Activated T-cell treated with anti-CD3 and anti-CD28 coated beads, Interleukin-2, amount 50 U/mL, for 24 hours (primary cell): ENCODE measurements around the gene RREB1.

Experiments used
- DNase-seq: peaks from one replicate; pipeline ENCODE4 v3.0.0-alpha.2; 2020
- H3K27ac Mint-ChIP-seq: 2 replicates; pipeline ENCODE4 v1.8.0; 2020; ENCODE audit warnings: mild to moderate bottlenecking, mixed read lengths
- H3K27me3 Mint-ChIP-seq: 2 replicates; pipeline ENCODE4 v1.8.0; 2020; ENCODE audit warnings: mixed read lengths
- H3K36me3 Mint-ChIP-seq: 2 replicates; pipeline ENCODE4 v1.8.0; 2020; ENCODE audit warnings: low read depth, mixed read lengths
- H3K4me1 Mint-ChIP-seq: 2 replicates; pipeline ENCODE4 v1.8.0; 2020; ENCODE audit warnings: low read depth, mixed read lengths
- H3K4me3 Mint-ChIP-seq: 2 replicates; pipeline ENCODE4 v1.8.0; 2020; ENCODE audit warnings: mild to moderate bottlenecking, moderate library complexity, mixed read lengths
- H3K9me3 Mint-ChIP-seq: 2 replicates; pipeline ENCODE4 v1.8.0; 2020; ENCODE audit warnings: mixed read lengths

RREB1 gene

GRCh38 chr6:7203939-7204338, 96.2 kb downstream of the RREB1 start:
- Mint-ChIP-seq H3K9me3 (no peaks in the 10 kb centered on the region), H3K4me1 (peaks cover 21% of the 10 kb centered on the region), H3K27ac (no peak overlapping the region), H3K36me3 (peaks cover 65% of the 10 kb centered on the region), H3K4me3 (no peak overlapping the region), H3K27me3 (no peaks in the 10 kb centered on the region)
- DNase-seq = no peak

GRCh38 chr6:7204726-7205125, 97.0 kb downstream of the RREB1 start:
- no peak for DNase-seq
- no peaks in the 10 kb centered on the region for H3K27me3 Mint-ChIP-seq

GRCh38 chr6:7207720-7208119, 100.0 kb downstream of the RREB1 start:
- H3K27ac Mint-ChIP-seq = no peak overlapping the region
- H3K27me3 Mint-ChIP-seq = no peaks in the 10 kb centered on the region
- DNase-seq = no peak
- peaks cover 70% of the 10 kb centered on the region for H3K36me3 Mint-ChIP-seq
- H3K4me3 Mint-ChIP-seq = no peak overlapping the region
- H3K4me1 Mint-ChIP-seq = peaks cover 2% of the 10 kb centered on the region
- no peaks in the 10 kb centered on the region for H3K9me3 Mint-ChIP-seq

More at GRCh38 chr6:7204726-7205125, 97.0 kb downstream of the RREB1 start:
- Mint-ChIP-seq H3K9me3 (no peaks in the 10 kb centered on the region), H3K36me3 (peaks cover 62% of the 10 kb centered on the region), H3K4me1 (peaks cover 21% of the 10 kb centered on the region), H3K4me3 (no peak overlapping the region), H3K27ac (no peak overlapping the region)

GRCh38 chr6:7213416-7213815, 105.7 kb downstream of the RREB1 start:
- H3K4me3 Mint-ChIP-seq = no peak overlapping the region
- peaks cover 8% of the 10 kb centered on the region for H3K4me1 Mint-ChIP-seq
- peaks cover 83% of the 10 kb centered on the region for H3K36me3 Mint-ChIP-seq
- no peaks in the 10 kb centered on the region for H3K9me3 Mint-ChIP-seq
- H3K27me3 Mint-ChIP-seq = no peaks in the 10 kb centered on the region
- H3K27ac Mint-ChIP-seq = peak overlapping the region; percentile 40
- no peak for DNase-seq

- Mint-ChIP-seq H3K4me1 (peaks cover 10% of the 10 kb centered on the region), H3K27me3 (no peaks in the 10 kb centered on the region), H3K9me3 (no peaks in the 10 kb centered on the region), H3K27ac (no peak overlapping the region), H3K36me3 (peaks cover 90% of the 10 kb centered on the region), H3K4me3 (no peak overlapping the region)
- no peak for DNase-seq
These were observed 106.7 kb downstream of the RREB1 start for GRCh38 chr6:7214468-7214867.

GRCh38 chr6:7215131-7215530, 107.4 kb downstream of the RREB1 start:
- no peak for DNase-seq
- Mint-ChIP-seq H3K36me3 (peaks cover 90% of the 10 kb centered on the region), H3K27me3 (no peaks in the 10 kb centered on the region), H3K27ac (peak overlapping the region; percentile 79), H3K4me3 (no peak overlapping the region), H3K9me3 (no peaks in the 10 kb centered on the region), H3K4me1 (peaks cover 12% of the 10 kb centered on the region)

- Mint-ChIP-seq H3K9me3 (no peaks in the 10 kb centered on the region), H3K36me3 (peaks cover 91% of the 10 kb centered on the region), H3K4me3 (no peak overlapping the region), H3K27me3 (no peaks in the 10 kb centered on the region), H3K27ac (peak overlapping the region; percentile 79), H3K4me1 (peaks cover 12% of the 10 kb centered on the region)
- DNase-seq = no peak
These were observed 108.1 kb downstream of the RREB1 start for GRCh38 chr6:7215798-7216231.

- H3K27ac Mint-ChIP-seq = no peak overlapping the region
- no peaks in the 10 kb centered on the region for H3K9me3 Mint-ChIP-seq
- peaks cover 89% of the 10 kb centered on the region for H3K36me3 Mint-ChIP-seq
- DNase-seq = no peak
- no peaks in the 10 kb centered on the region for H3K27me3 Mint-ChIP-seq
- no peak overlapping the region for H3K4me3 Mint-ChIP-seq
- H3K4me1 Mint-ChIP-seq = peaks cover 12% of the 10 kb centered on the region
These were observed 109.3 kb downstream of the RREB1 start for GRCh38 chr6:7216941-7217621.

GRCh38 chr6:7218406-7218988, 110.7 kb downstream of the RREB1 start:
- Mint-ChIP-seq H3K9me3 (no peaks in the 10 kb centered on the region), H3K36me3 (peaks cover 89% of the 10 kb centered on the region), H3K27me3 (no peaks in the 10 kb centered on the region), H3K4me3 (no peak overlapping the region), H3K27ac (peak overlapping the region; percentile 71), H3K4me1 (peaks cover 12% of the 10 kb centered on the region)
- no peak for DNase-seq

- Mint-ChIP-seq H3K27ac (peak overlapping the region; percentile 50), H3K9me3 (no peaks in the 10 kb centered on the region), H3K36me3 (peaks cover 84% of the 10 kb centered on the region), H3K4me3 (no peak overlapping the region), H3K27me3 (no peaks in the 10 kb centered on the region), H3K4me1 (peaks cover 12% of the 10 kb centered on the region)
- DNase-seq = no peak
These were observed 111.5 kb downstream of the RREB1 start for GRCh38 chr6:7219310-7219709.

- H3K27ac Mint-ChIP-seq = no peak overlapping the region
- H3K36me3 Mint-ChIP-seq = peaks cover 84% of the 10 kb centered on the region
- H3K27me3 Mint-ChIP-seq = no peaks in the 10 kb centered on the region
- peaks cover 5% of the 10 kb centered on the region for H3K4me1 Mint-ChIP-seq
- H3K9me3 Mint-ChIP-seq = no peaks in the 10 kb centered on the region
- no peak overlapping the region for H3K4me3 Mint-ChIP-seq
- DNase-seq = no peak
These were observed 114.4 kb downstream of the RREB1 start for GRCh38 chr6:7222197-7222596.

GRCh38 chr6:7224731-7225130, 117.0 kb downstream of the RREB1 start:
- Mint-ChIP-seq H3K4me1 (no peaks in the 10 kb centered on the region), H3K4me3 (no peak overlapping the region), H3K9me3 (no peaks in the 10 kb centered on the region), H3K36me3 (peaks cover 88% of the 10 kb centered on the region), H3K27me3 (no peaks in the 10 kb centered on the region), H3K27ac (peak overlapping the region; percentile 74)
- no peak for DNase-seq

- DNase-seq = no peak
- Mint-ChIP-seq H3K27me3 (no peaks in the 10 kb centered on the region), H3K9me3 (no peaks in the 10 kb centered on the region), H3K27ac (no peak overlapping the region), H3K4me1 (peaks cover 13% of the 10 kb centered on the region), H3K4me3 (no peak overlapping the region), H3K36me3 (peaks cover 84% of the 10 kb centered on the region)
These were observed 121.1 kb downstream of the RREB1 start for GRCh38 chr6:7228662-7229375.

GRCh38 chr6:7229376-7230326, 121.9 kb downstream of the RREB1 start:
- Mint-ChIP-seq H3K27me3 (no peaks in the 10 kb centered on the region), H3K36me3 (peaks cover 87% of the 10 kb centered on the region), H3K27ac (no peak overlapping the region), H3K4me1 (peaks cover 14% of the 10 kb centered on the region), H3K4me3 (no peak overlapping the region), H3K9me3 (no peaks in the 10 kb centered on the region)
- no peak for DNase-seq
